DMS 273 (cell line): ENCODE results near the gene REV1.
A peak's percentile ranks its signal among the peaks of the same experiment; 100 is the strongest.
"Not testable (repeated sequence)": the region's sequence is repeated elsewhere in the genome, so short reads cannot be mapped to it uniquely, and the experiment has no call there.

Experiments used
- DNase-seq: peaks from one replicate; lab custom pipeline; 2025; ENCODE audit not compliant: unreplicated experiment; lab: John Stamatoyannopoulos, UW

REV1 gene

GRCh38 chr2:99489761-99490622, at the start of gene REV1:
TSS of gene REV1 (minus strand) at chr2:99490017. CDS start at chr2:99464975, 25,042 bp downstream.
- DNase-seq: peak; percentile 99

- no peak for DNase-seq
These were observed 48.2 kb upstream of the REV1 start for GRCh38 chr2:99537910-99538485.

GRCh38 chr2:99524056-99524455, 34.2 kb upstream of the REV1 start:
- no peak for DNase-seq

GRCh38 chr2:99522157-99522556, 32.3 kb upstream of the REV1 start:
- no peak for DNase-seq

GRCh38 chr2:99520813-99521212, 31.0 kb upstream of the REV1 start:
- DNase-seq: no peak

GRCh38 chr2:99520195-99520594, 30.4 kb upstream of the REV1 start:
- DNase-seq: no peak

GRCh38 chr2:99514357-99514756, 24.5 kb upstream of the REV1 start:
- DNase-seq: no peak

- DNase-seq: no peak
These were observed 22.4 kb upstream of the REV1 start for GRCh38 chr2:99512181-99512591.

GRCh38 chr2:99509387-99509786, 19.6 kb upstream of the REV1 start:
- DNase-seq: no peak

GRCh38 chr2:99507937-99508818, 18.4 kb upstream of the REV1 start:
- peak; percentile 29 for DNase-seq

- no peak for DNase-seq
These were observed 15.2 kb upstream of the REV1 start for GRCh38 chr2:99504844-99505584.

- DNase-seq: not testable (repeated sequence)
These were observed 14.0 kb upstream of the REV1 start for GRCh38 chr2:99503662-99504416.

- DNase-seq: no peak
These were observed 6.2 kb upstream of the REV1 start for GRCh38 chr2:99496021-99496420.

- DNase-seq: no peak
These were observed 5.5 kb upstream of the REV1 start for GRCh38 chr2:99495115-99495860.

- DNase-seq: no peak
These were observed 2.9 kb upstream of the REV1 start for GRCh38 chr2:99492721-99493120.

GRCh38 chr2:99490623-99491461, 1.0 kb upstream of the REV1 start:
- DNase-seq: no peak

- DNase-seq: peak; percentile 79
These were observed 605 bp downstream of the REV1 start for GRCh38 chr2:99489063-99489760.

- peak; percentile 56 for DNase-seq
These were observed 1.2 kb downstream of the REV1 start for GRCh38 chr2:99488539-99489062.
